K562 (cell line): ENCODE data around the gene NAPA. TPM values are rescaled to one million over a fixed set of nuclear protein-coding genes. Genes with fewer than 3 reads are reported as not detected.

Experiments
- PRDM10 ChIP-seq: fragments of 450-650 bp; IDR thresholded peaks from 2 replicates; pipeline ENCODE4 v1.6.1; 2018; ENCODE audit not compliant: partially characterized antibody
- STAT6 ChIP-seq: sonication (generic); formaldehyde crosslinking; IDR thresholded peaks from 2 replicates; pipeline ENCODE4 v1.8.1; 2023; ENCODE audit warnings: mild to moderate bottlenecking, missing genetic modification reagents
- polyA plus RNA-seq, 8 experiments: library from polyadenylated mRNA; depleted of rRNA in 4 of 8; stranded (reverse) in 5 of 8; unstranded in 3 of 8; fragments of >200 nt; fragmentation: Nextera tagmentation in 2 of 8; fragmentation: Illumina TruSeq in 1 of 8; extraction: Ambion mirVana in 2 of 8; extraction: Trizol in 1 of 8; gene quantifications; 2 replicates each; pipeline versions ENCODE4 v1.2.1 to v1.2.3, GENCODE V29; 2011 to 2014; ENCODE audit warnings: inconsistent platforms in 1 of 8, missing spikeins in 1 of 8
- total RNA-seq, 7 experiments: library from RNA; depleted of rRNA in 6 of 7; stranded (reverse); fragments of >200 nt in 6 of 7; fragmentation: Illumina TruSeq in 2 of 7; extraction: Trizol in 2 of 7; gene quantifications; 2 replicates each; pipeline versions ENCODE4 v1.2.1 to v1.2.3, GENCODE V29; 2011 to 2021; ENCODE audit warnings: low replicate concordance in 1 of 7

Gene NAPA
- total and polyA plus RNA-seq, 9 of the 15 experiments (the other 6 are each of a cell fraction or from before 2014, with no cell fraction given): 5.4 to 98.6 (median 77.5) TPM

GRCh38 chr19:47471381-47471732 is 43.5 kb downstream of the NAPA start (continued):
- TF ChIP-seq PRDM10 (no peak), STAT6 (CRISPR knock-in tag) (no peak)
